DMS 273 (cell line): ENCODE measurements around the gene GRIK4.

ENCODE experiments used
- DNase-seq: peaks from one replicate; lab custom pipeline; 2025; ENCODE audit not compliant: unreplicated experiment; lab: John Stamatoyannopoulos, UW

GRIK4 gene

GRCh38 chr11:120694726-120695125, 183.2 kb downstream of the GRIK4 start:
- no peak for DNase-seq

GRCh38 chr11:120695426-120695825, 183.9 kb downstream of the GRIK4 start:
- no peak for DNase-seq

DNA sequence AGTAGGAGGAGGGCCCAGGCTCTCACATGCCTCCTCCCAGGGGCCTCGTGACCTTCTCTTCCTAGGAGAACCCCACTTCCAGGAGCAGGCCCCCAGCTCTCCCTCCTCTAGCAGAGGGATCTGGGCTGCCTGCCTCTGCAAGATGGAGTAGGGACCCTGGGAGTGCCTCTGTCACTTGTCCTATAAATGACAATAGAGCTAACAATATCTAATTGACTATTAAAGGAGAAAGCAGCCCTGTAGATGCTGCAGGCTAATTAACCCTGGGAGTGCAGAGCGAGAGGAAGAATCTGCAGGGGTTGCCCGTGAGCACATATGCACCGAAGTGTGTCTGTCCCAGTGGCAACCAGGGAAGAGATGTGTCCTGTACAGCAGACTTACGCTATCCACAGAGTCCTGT, 184.4 kb downstream of the GRIK4 start:
- DNase-seq, result no peak

DNA sequence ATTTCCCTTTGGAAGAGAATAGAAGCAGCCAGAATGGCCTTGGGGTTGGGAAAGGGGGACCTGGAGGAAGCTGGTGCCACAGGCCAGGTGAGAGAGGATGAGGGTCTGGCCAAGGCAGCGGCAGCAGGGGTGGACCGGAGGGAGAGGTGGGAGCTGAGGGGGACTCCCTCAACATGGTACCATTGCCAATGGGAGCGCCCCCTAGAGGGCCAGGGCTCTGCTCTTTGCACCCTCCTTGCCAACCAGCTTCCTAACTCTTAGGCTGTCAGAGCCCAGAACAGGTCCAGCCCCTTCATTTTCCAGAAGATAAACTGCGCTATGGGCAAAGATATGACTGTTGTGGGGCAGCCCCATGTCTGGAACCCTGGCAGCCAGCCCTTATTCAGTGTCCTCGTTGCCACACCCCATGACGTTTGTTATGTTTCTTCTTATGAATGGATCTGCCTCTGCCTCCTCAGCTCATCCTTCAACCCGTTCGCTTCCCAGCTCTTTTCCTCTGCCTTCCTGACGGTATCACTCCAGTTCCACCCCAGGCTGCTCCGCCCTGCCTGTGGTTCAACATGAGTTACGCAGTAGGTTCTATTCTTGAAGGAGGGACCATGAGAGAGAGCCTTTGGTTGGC, 185.2 kb downstream of the GRIK4 start:
- DNase-seq, result no peak

DNA sequence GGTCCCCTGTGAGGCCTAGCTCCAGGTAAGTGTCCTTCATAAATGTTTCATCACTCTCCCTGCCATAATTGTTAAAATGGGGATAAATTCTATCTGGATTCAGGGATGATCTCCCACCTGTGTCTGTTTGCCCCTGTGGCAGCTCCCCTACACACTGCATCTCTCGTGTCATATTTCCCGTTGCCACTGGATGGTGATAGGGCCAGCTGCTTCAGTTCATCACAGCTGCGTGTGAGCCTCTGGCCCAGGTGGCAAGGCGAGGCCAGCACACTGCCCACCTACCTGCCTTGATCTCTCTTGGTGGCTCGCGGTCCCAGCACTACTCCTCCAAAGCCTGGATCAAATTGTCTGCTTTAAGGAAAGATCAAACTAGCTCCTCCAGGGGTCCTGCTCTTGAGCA, 187.4 kb downstream of the GRIK4 start:
- DNase-seq, result no peak

- DNase-seq, result no peak
Measured at GRCh38 chr11:120702656-120703055, 191.1 kb downstream of the GRIK4 start.

- no peak for DNase-seq
Measured at GRCh38 chr11:120703358-120704152, 192.0 kb downstream of the GRIK4 start.

GRCh38 chr11:120704256-120704750, 192.8 kb downstream of the GRIK4 start:
- DNase-seq, result no peak

GRCh38 chr11:120706257-120706656, 194.7 kb downstream of the GRIK4 start:
- no peak for DNase-seq

GRCh38 chr11:120707098-120707497, 195.6 kb downstream of the GRIK4 start:
- DNase-seq, result no peak

GRCh38 chr11:120707663-120708062, 196.1 kb downstream of the GRIK4 start:
- DNase-seq, result no peak

DNA sequence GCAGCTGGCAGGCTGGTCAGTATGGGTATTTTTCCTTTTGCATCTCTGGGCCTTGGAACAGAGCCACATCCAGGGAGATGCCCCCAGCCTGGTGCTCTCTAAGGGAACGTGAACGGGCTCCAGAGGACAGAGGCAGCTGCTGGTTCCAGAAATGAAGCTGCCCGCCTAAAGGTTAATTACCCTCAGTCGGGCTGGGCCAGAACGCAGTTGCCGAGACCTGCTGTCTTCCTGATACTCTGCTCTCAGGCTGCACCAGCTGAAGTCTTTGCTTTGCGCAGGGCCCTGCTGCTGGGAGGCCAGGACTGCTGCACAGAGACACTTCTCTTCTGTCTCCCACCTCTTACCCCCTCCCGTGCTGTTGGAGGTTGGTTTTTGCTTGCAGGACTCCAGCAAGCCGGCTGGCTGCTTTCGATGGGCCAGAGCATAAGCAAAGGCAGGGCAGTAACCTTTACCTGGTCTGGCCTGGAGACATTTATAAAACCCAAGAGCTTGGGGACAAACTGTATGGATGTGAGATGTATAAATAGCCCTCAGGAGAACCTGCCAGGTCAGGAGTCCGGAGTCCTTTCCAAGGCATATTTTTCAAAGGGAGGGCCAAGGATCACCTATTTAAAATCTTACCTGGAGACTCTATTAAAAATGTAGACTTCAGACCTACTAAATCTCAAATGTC, 197.1 kb downstream of the GRIK4 start:
- DNase-seq, result peak; percentile 13

- no peak for DNase-seq
Measured at GRCh38 chr11:120709808-120710207, 198.3 kb downstream of the GRIK4 start.

DNA sequence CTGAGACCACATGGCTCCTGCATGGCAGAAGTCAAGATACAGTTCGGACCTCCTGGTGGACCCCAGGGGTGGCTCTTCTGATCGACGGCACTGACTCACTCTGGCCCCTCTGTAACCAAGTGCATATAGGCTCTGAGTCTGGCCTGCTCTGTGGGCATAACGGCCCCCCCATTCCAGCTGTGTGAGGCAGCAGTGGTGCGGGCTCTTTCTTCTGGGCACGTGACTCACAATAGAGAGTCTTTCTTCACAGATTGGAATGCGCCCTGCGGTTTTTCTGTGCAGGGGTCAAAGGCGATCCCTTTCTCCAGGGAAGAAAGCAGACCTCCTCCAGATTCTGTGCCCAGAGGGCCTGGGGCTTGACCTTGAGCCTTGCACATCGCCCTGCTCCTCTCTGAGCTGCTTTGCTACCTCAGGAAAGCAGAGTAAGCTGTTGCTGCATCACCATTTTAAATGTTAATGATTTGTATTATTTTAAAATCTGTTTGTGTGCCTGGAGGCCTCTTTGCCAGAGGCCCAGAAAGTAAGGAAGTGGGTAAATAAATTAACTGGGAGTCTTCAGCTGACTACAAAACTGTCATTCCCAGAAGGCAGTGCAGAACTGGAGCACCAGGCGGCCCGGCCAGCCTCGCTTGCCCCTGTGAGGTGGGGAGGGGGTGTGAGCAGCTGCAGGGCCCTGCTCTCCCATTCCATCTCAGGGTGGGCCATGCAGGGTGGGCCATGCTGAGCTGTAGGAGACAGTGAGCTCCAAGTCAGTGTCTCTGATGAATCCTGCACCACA, 199.0 kb downstream of the GRIK4 start:
- DNase-seq, result no peak

DNA sequence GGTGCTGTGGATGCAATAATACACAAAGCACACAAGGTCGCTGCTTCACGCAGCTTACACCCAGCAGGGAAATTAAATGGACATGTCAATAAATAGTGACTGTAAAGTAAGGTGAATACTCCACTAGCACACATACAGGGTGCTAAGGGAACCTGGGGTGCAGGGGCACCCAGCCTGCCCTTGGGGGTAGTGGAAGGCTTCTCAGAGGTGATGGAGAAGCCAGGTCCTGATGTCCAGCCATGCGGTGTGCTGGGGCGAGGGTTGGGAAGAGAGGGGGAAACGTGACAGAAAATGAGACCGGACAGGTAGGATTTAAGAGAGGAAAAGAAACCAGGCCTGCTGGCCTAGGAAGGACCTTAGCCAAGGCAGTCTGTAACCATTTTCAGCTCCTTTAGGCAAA, 200.5 kb downstream of the GRIK4 start:
- no peak for DNase-seq

GRCh38 chr11:120712881-120713280, 201.3 kb downstream of the GRIK4 start:
- no peak for DNase-seq

- DNase-seq, result no peak
Measured at GRCh38 chr11:120713296-120713695, 201.7 kb downstream of the GRIK4 start.

DNA sequence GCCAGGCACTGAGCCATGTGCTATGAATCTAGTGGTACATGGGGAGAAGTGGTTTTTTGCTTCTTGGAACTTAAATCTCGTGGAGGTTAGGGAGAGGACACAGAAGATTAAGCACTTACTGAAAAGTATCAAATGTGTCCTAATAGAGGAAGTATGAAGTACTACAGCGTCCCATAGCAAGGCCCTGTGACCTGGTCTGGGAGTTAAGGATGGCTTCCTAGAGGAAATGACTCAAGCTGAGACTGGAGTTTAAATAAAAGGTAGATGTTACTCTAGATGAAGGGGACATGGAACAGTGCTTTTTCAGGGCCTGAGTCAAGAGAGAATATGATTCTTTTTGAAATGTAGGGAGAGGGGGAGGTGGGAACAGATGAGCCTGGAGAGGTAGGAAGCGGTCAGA, 202.9 kb downstream of the GRIK4 start:
- no peak for DNase-seq

DNA sequence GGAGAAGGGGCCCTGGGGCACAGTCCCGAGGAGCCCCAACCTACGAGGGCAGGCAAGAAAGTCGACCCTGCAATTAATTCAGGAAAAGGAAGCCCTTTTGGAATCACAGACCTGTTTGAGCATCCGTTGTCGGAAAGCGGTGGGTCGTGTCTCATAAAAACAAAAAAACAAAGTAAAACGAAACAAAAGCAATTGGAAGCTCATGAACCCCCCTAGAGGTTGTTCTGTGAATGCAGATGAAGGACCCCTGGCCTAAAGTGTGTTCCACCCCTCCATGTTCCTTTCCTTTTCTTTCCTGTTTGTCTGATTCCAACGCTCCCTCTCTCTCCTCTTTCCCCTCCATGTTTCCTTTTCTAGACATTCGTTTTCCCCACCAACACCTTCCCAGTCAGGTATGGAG, 203.7 kb downstream of the GRIK4 start:
- peak; percentile 30 for DNase-seq

DNA sequence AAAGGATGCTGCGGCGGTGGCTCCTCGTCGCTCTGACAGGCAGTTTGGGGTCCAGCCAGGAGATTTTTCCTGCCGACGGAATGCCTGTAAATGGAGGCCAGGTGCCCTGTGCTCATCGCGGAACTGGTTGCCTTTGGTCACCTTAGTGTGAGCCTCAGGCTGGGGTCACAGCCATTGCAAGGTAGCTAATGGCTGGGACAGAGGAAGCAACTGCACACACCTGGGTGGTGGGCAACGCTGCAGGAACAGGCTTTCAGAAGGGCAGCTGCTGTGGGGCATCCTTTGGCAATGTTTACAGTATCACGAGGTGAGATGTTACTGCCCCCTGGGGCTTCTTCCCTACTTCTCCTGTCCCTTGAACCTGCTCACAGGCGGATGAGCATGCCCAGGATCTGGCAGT, 205.5 kb downstream of the GRIK4 start:
- DNase-seq, result no peak

GRCh38 chr11:120717623-120718022, 206.1 kb downstream of the GRIK4 start:
- DNase-seq, result no peak
